Muscle layer of colon (tissue), 2 donors: ENCODE results near the gene LSM4.

Source experiments
- H3K27ac ChIP-seq: one replicate; pipeline ENCODE4 v1.7.0; 2013; ENCODE audit warnings: low read depth, mild to moderate bottlenecking, low read length, moderate library complexity
- H3K27me3 ChIP-seq, 2 donors: one replicate each; pipeline ENCODE4 v1.7.0; 2013; ENCODE audit warnings: low read length in 2 of 2, mild to moderate bottlenecking in 2 of 2; ENCODE audit not compliant: insufficient read depth in 2 of 2, control insufficient read depth in 1 of 2
- H3K36me3 ChIP-seq: one replicate; pipeline ENCODE4 v1.7.0; 2013; ENCODE audit warnings: mild to moderate bottlenecking, low read length; ENCODE audit not compliant: insufficient read depth
- H3K4me1 ChIP-seq: one replicate; pipeline ENCODE4 v1.7.0; 2013; ENCODE audit warnings: mild to moderate bottlenecking, low read length; ENCODE audit not compliant: insufficient read depth
- H3K4me3 ChIP-seq, 2 donors: one replicate each; pipeline ENCODE4 v1.7.0; 2013; ENCODE audit warnings: low read length in 2 of 2, low read depth in 1 of 2, mild to moderate bottlenecking in 1 of 2, moderate library complexity in 1 of 2
- H3K9ac ChIP-seq: one replicate; pipeline ENCODE4 v1.7.0; 2013; ENCODE audit warnings: low read length
- H3K9me3 ChIP-seq: one replicate; pipeline ENCODE4 v1.7.0; 2013; ENCODE audit warnings: mild to moderate bottlenecking, low read length
- donor health status: abdominal sarcoma.
- donor health status: Adenocarcinoma of cecum.

LSM4 gene

GRCh38 chr19:18280247-18281081 is 42.4 kb downstream of the LSM4 start:
- peak overlapping the region; percentile 98 for H3K9ac ChIP-seq
- peaks cover 40% of the 10 kb centered on the region for H3K4me1 ChIP-seq
- no peaks in the 10 kb centered on the region for H3K9me3 ChIP-seq

GRCh38 chr19:18279516-18280246 is 43.2 kb downstream of the LSM4 start:
- Histone ChIP-seq H3K4me3 (peak overlapping the region; percentile 69 to 83), H3K9ac (peak overlapping the region; percentile 98), H3K4me1 (peaks cover 48% of the 10 kb centered on the region), H3K9me3 (no peaks in the 10 kb centered on the region), H3K36me3 (peaks cover 16% of the 10 kb centered on the region), H3K27me3 (no peaks in the 10 kb centered on the region), H3K27ac (peak overlapping the region; percentile 100)

More at GRCh38 chr19:18280247-18281081, 42.4 kb downstream of the LSM4 start:
- Histone ChIP-seq H3K36me3 (peaks cover 16% of the 10 kb centered on the region), H3K27ac (peak overlapping the region; percentile 100), H3K27me3 (no peaks in the 10 kb centered on the region), H3K4me3 (peak overlapping the region; percentile 83 to 99)

- H3K9ac ChIP-seq = peak overlapping the region; percentile 98
- H3K27me3 ChIP-seq = no peaks in the 10 kb centered on the region
- peak overlapping the region; percentile 100 for H3K27ac ChIP-seq
- peaks cover 16% of the 10 kb centered on the region for H3K36me3 ChIP-seq
- no peaks in the 10 kb centered on the region for H3K9me3 ChIP-seq
- peaks cover 52% of the 10 kb centered on the region for H3K4me1 ChIP-seq
- H3K4me3 ChIP-seq = peak overlapping the region; percentile 69 to 83
These were observed 43.7 kb downstream of the LSM4 start for GRCh38 chr19:18279266-18279515.

GRCh38 chr19:18278521-18279265 is 44.2 kb downstream of the LSM4 start:
- H3K27ac ChIP-seq = peak overlapping the region; percentile 100
- H3K27me3 ChIP-seq = no peaks in the 10 kb centered on the region
- H3K9me3 ChIP-seq = no peaks in the 10 kb centered on the region
- H3K4me1 ChIP-seq = peaks cover 52% of the 10 kb centered on the region
- peak overlapping the region; percentile 69 to 83 for H3K4me3 ChIP-seq
- peaks cover 16% of the 10 kb centered on the region for H3K36me3 ChIP-seq
- peak overlapping the region; percentile 98 for H3K9ac ChIP-seq

- peak overlapping the region; percentile 59 for H3K27ac ChIP-seq
- peaks cover 39% of the 10 kb centered on the region for H3K4me1 ChIP-seq
- H3K36me3 ChIP-seq = peaks cover 16% of the 10 kb centered on the region
- H3K27me3 ChIP-seq = no peaks in the 10 kb centered on the region
- H3K9ac ChIP-seq = peak overlapping the region; percentile 16
- H3K9me3 ChIP-seq = no peaks in the 10 kb centered on the region
- H3K4me3 ChIP-seq = no peak overlapping the region
These were observed 48.0 kb downstream of the LSM4 start for GRCh38 chr19:18274781-18275356.

- H3K27ac ChIP-seq = peak within 1 kb of the TSS; percentile 59
- H3K9me3 ChIP-seq = no peaks in the 10 kb centered on the region
- H3K27me3 ChIP-seq = no peaks in the 10 kb centered on the region
- H3K4me1 ChIP-seq = peaks cover 39% of the 10 kb centered on the region
- no peak within 1 kb of the TSS for H3K4me3 ChIP-seq
- peak within 1 kb of the TSS; percentile 16 for H3K9ac ChIP-seq
- H3K36me3 ChIP-seq = peaks cover 14% of the 10 kb centered on the region
These were observed 48.6 kb downstream of the LSM4 start, which contains the start of gene IQCN for GRCh38 chr19:18274219-18274780. TSS of gene IQCN (minus strand) at chr19:18274452. CDS start at chr19:18269478, 4,974 bp downstream.

- Histone ChIP-seq H3K4me3 (no peak overlapping the region), H3K36me3 (peaks cover 8% of the 10 kb centered on the region), H3K27me3 (no peaks in the 10 kb centered on the region), H3K4me1 (peaks cover 34% of the 10 kb centered on the region), H3K9ac (no peak overlapping the region), H3K9me3 (no peaks in the 10 kb centered on the region), H3K27ac (no peak overlapping the region)
These were observed 49.2 kb downstream of the LSM4 start for GRCh38 chr19:18273561-18274218.

GRCh38 chr19:18271433-18271841 is 51.4 kb downstream of the LSM4 start:
- no peak overlapping the region for H3K4me3 ChIP-seq
- no peak overlapping the region for H3K27ac ChIP-seq
- H3K9ac ChIP-seq = no peak overlapping the region
- peaks cover 19% of the 10 kb centered on the region for H3K4me1 ChIP-seq
- H3K36me3 ChIP-seq = peaks cover 11% of the 10 kb centered on the region
- no peaks in the 10 kb centered on the region for H3K27me3 ChIP-seq
- H3K9me3 ChIP-seq = no peaks in the 10 kb centered on the region

- H3K4me1 ChIP-seq = peaks cover 11% of the 10 kb centered on the region
- H3K4me3 ChIP-seq = no peak overlapping the region
- no peaks in the 10 kb centered on the region for H3K27me3 ChIP-seq
- H3K9ac ChIP-seq = no peak overlapping the region
- no peak overlapping the region for H3K27ac ChIP-seq
- H3K9me3 ChIP-seq = no peaks in the 10 kb centered on the region
- H3K36me3 ChIP-seq = peaks cover 22% of the 10 kb centered on the region
These were observed 52.5 kb downstream of the LSM4 start for GRCh38 chr19:18270326-18270725.

GRCh38 chr19:18269070-18269723 is 53.7 kb downstream of the LSM4 start:
- H3K9me3 ChIP-seq = no peaks in the 10 kb centered on the region
- no peak overlapping the region for H3K27ac ChIP-seq
- H3K27me3 ChIP-seq = no peaks in the 10 kb centered on the region
- no peak overlapping the region for H3K9ac ChIP-seq
- no peak overlapping the region for H3K4me3 ChIP-seq
- H3K36me3 ChIP-seq = peaks cover 32% of the 10 kb centered on the region
- no peaks in the 10 kb centered on the region for H3K4me1 ChIP-seq
